RWPE1 (cell line): Measurements from ENCODE around the gene ITPK1.

Experiments used
- CTCF ChIA-PET: fragments of 350-600 bp; sonication (Branson Sonifier 250); formaldehyde crosslinking; extraction: SDS; loops from one replicate; lab custom pipeline; 2021; lab: Yijun Ruan, JAX
- POLR2A ChIA-PET: fragments of 400-600 bp; formaldehyde crosslinking; extraction: SDS; loops from one replicate; lab custom pipeline; 2020; ENCODE audit warnings: antibody characterized with exemption; ENCODE audit not compliant: low non-redundant PET; lab: Yijun Ruan, JAX
- DNase-seq: peaks from one replicate; pipeline ENCODE4 v3.0.0; 2012; ENCODE audit warnings: low spot score
- H3K27ac ChIP-seq: fragments of 450-650 bp; 2 replicates; pipeline ENCODE4 v1.5.1; 2017
- CTCF ChIP-seq: fragments of 450-650 bp; conservative IDR thresholded peaks from 2 replicates; pipeline ENCODE4 v1.5.1; 2017; ENCODE audit warnings: low read depth, mild to moderate bottlenecking

The ITPK1 gene

GRCh38 chr14:92962831-92963095 is 153.0 kb downstream of the ITPK1 start:
- TF ChIP-seq CTCF = no peak
- ChIA-PET CTCF (no interaction called here), POLR2A (no interaction called here)

GRCh38 chr14:92962031-92962830 is 153.5 kb downstream of the ITPK1 start:
- DNase-seq = no peak
- CTCF ChIA-PET = interaction anchor here (1.0 to 1.1 kb wide), 2 partner anchors 10 to 151 kb away, joined by 4 read pairs; no protein-coding TSS in a partner anchor
- no peak for TF ChIP-seq CTCF
- peak overlapping the region; percentile 49 for H3K27ac ChIP-seq
- POLR2A ChIA-PET = no interaction called here

More at GRCh38 chr14:92962831-92963095, 153.0 kb downstream of the ITPK1 start:
- no peak overlapping the region for H3K27ac ChIP-seq
- DNase-seq = no peak

GRCh38 chr14:92961567-92961855 is 154.2 kb downstream of the ITPK1 start:
- ChIA-PET POLR2A (no interaction called here), CTCF (interaction anchor here (1.0 to 1.1 kb wide), 2 partner anchors 9 to 152 kb away, joined by 4 read pairs; no protein-coding TSS in a partner anchor)
- no peak for TF ChIP-seq CTCF
- no peak for DNase-seq
- peak overlapping the region; percentile 49 for H3K27ac ChIP-seq

- ChIA-PET POLR2A (no interaction called here), CTCF (no interaction called here)
- no peak for TF ChIP-seq CTCF
- peak overlapping the region; percentile 49 for H3K27ac ChIP-seq
- DNase-seq = peak; percentile 77
Measured at GRCh38 chr14:92960706-92961566, 154.8 kb downstream of the ITPK1 start.

GRCh38 chr14:92959761-92960680 is 155.7 kb downstream of the ITPK1 start:
- CTCF ChIA-PET = interaction anchor here (0.8 kb wide), 1 partner anchor 9 kb away, joined by 3 read pairs; no protein-coding TSS in a partner anchor
- no peak for TF ChIP-seq CTCF
- no peak for DNase-seq
- H3K27ac ChIP-seq = peak overlapping the region; percentile 49
- POLR2A ChIA-PET = no interaction called here

- ChIA-PET CTCF (interaction anchor here (0.8 kb wide), 1 partner anchor 9 kb away, joined by 3 read pairs; no protein-coding TSS in a partner anchor), POLR2A (no interaction called here)
- TF ChIP-seq CTCF = no peak
- DNase-seq = no peak
- H3K27ac ChIP-seq = no peak overlapping the region
Measured at GRCh38 chr14:92959189-92959531, 156.6 kb downstream of the ITPK1 start.
